ENCODE measurements around the gene KLHL29.

The KLHL29 gene

DNA sequence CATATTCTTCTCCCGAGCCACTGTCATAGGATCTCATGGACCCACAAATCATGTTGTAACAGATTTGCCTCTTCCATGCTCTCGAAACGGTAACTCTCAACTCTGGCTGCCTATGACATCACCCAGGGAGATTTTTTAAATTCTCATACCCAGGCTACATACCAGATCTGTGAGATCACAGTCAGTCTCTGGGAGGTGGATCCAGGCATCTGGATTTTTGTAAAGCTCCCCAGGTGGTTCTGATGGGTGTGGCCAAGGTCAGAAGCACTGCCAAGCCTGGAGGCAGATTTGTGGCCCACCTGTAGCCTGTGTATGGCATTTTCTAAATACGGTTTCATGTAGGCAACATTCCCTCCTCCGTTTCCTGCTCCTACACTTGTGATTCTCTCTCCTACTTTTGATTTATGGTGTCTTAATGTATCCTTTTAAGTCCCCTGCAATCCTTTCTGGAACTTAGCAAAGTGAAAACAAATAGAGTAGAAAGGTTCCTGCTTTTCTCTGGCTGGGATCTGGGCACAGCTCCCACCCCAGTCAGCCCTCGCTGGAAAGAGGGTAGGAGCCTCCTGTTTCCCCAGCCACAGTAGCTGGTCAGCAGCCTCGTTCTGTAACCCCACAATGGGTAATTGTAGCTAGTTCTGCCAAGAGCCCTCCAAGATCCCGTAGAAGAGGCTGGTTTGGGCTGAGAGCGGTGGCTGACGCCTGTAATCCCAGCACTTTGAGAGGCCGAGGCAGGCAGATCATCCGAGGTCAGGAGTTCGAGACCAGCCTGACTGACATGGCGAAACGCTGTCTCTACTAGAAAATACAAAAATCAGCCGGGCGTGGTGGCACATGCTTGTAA lies 96.2 kb downstream of the KLHL29 start:
- H3K27me3 ChIP-seq (ENCODE audit: control insufficient read depth in 1 of 2, insufficient read depth in 2 of 2, low read length in 2 of 2) = no peaks in the 10 kb centered on the region
- no peaks in the 10 kb centered on the region for H3K9me3 ChIP-seq (ENCODE audit: control insufficient read depth in 1 of 2, low read length in 2 of 2)
- H3K36me3 ChIP-seq (ENCODE audit: control insufficient read depth in 1 of 2, insufficient read depth in 2 of 2, low read length in 2 of 2) = no peaks in the 10 kb centered on the region
- H3K27ac ChIP-seq (ENCODE audit: low read depth, low read length) = no peak overlapping the region
- no peak overlapping the region for H3K4me3 ChIP-seq (ENCODE audit: low read depth in 1 of 2, low read length in 2 of 2)
- H3K9ac ChIP-seq (ENCODE audit: low read depth in 1 of 2, low read length in 2 of 2) = no peak overlapping the region
- H3K4me1 ChIP-seq (ENCODE audit: control insufficient read depth in 1 of 2, insufficient read depth in 2 of 2, low read length in 2 of 2) = no peaks in the 10 kb centered on the region

DNA sequence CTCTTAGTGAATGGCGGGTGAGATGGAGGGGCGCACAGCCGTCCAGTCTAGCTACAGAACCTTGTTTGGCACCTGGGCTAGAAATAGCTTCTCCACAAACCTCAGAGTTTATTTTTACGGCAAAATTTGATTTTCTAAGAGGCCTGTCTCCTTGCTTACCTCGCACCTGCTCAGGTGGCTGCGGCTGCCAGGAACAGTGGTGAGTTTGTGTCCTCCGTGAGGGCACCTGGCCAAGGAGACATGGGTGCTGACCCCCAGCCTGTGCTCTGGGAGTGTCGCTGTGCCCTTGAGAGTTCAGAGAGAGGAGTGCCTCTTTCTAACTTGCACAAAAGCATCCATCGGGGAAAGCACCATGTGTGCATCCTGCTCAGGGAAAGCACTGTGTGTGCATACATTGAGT lies 97.2 kb downstream of the KLHL29 start:
- H3K9me3 ChIP-seq (ENCODE audit: control insufficient read depth in 1 of 2, low read length in 2 of 2) = no peaks in the 10 kb centered on the region
- no peak overlapping the region for H3K4me3 ChIP-seq (ENCODE audit: low read depth in 1 of 2, low read length in 2 of 2)
- no peak overlapping the region for H3K9ac ChIP-seq (ENCODE audit: low read depth in 1 of 2, low read length in 2 of 2)
- H3K27ac ChIP-seq (ENCODE audit: low read depth, low read length) = no peak overlapping the region
- no peaks in the 10 kb centered on the region for H3K27me3 ChIP-seq (ENCODE audit: control insufficient read depth in 1 of 2, insufficient read depth in 2 of 2, low read length in 2 of 2)
- no peaks in the 10 kb centered on the region for H3K4me1 ChIP-seq (ENCODE audit: control insufficient read depth in 1 of 2, insufficient read depth in 2 of 2, low read length in 2 of 2)
- no peaks in the 10 kb centered on the region for H3K36me3 ChIP-seq (ENCODE audit: control insufficient read depth in 1 of 2, insufficient read depth in 2 of 2, low read length in 2 of 2)

- H3K27me3 ChIP-seq (ENCODE audit: control insufficient read depth in 1 of 2, insufficient read depth in 2 of 2, low read length in 2 of 2) = no peaks in the 10 kb centered on the region
- no peak overlapping the region for H3K4me3 ChIP-seq (ENCODE audit: low read depth in 1 of 2, low read length in 2 of 2)
- no peaks in the 10 kb centered on the region for H3K4me1 ChIP-seq (ENCODE audit: control insufficient read depth in 1 of 2, insufficient read depth in 2 of 2, low read length in 2 of 2)
- H3K27ac ChIP-seq (ENCODE audit: low read depth, low read length) = no peak overlapping the region
- H3K9ac ChIP-seq (ENCODE audit: low read depth in 1 of 2, low read length in 2 of 2) = no peak overlapping the region
- no peaks in the 10 kb centered on the region for H3K36me3 ChIP-seq (ENCODE audit: control insufficient read depth in 1 of 2, insufficient read depth in 2 of 2, low read length in 2 of 2)
- H3K9me3 ChIP-seq (ENCODE audit: control insufficient read depth in 1 of 2, low read length in 2 of 2) = no peaks in the 10 kb centered on the region
These were observed 97.6 kb downstream of the KLHL29 start for GRCh38 chr2:23482607-23483006.

DNA sequence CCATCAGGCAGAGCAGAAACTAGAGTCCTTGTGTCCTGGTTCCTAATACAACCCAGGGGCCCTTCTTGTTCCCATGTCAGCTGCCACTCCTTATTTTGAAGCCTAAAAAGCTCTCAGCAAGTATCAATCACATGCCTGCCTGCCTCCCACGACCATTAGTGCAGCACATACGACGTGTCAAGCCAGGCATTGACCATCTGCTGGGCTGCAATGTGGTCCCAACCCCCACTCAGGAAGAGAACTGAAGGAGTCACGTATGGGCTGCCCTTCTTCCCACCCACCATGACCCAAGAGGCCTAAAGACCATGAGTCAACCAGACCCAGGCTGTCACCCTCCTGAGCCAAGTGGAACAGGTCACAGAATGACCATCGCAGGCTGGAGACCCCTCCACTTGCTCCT lies 98.8 kb downstream of the KLHL29 start:
- H3K9ac ChIP-seq (ENCODE audit: low read depth in 1 of 2, low read length in 2 of 2) = no peak overlapping the region
- no peaks in the 10 kb centered on the region for H3K27me3 ChIP-seq (ENCODE audit: control insufficient read depth in 1 of 2, insufficient read depth in 2 of 2, low read length in 2 of 2)
- no peaks in the 10 kb centered on the region for H3K36me3 ChIP-seq (ENCODE audit: control insufficient read depth in 1 of 2, insufficient read depth in 2 of 2, low read length in 2 of 2)
- H3K4me3 ChIP-seq (ENCODE audit: low read depth in 1 of 2, low read length in 2 of 2) = no peak overlapping the region
- H3K27ac ChIP-seq (ENCODE audit: low read depth, low read length) = no peak overlapping the region
- no peaks in the 10 kb centered on the region for H3K9me3 ChIP-seq (ENCODE audit: control insufficient read depth in 1 of 2, low read length in 2 of 2)
- no peaks in the 10 kb centered on the region for H3K4me1 ChIP-seq (ENCODE audit: control insufficient read depth in 1 of 2, insufficient read depth in 2 of 2, low read length in 2 of 2)

- Histone ChIP-seq H3K36me3 (ENCODE audit: control insufficient read depth in 1 of 2, insufficient read depth in 2 of 2, low read length in 2 of 2) (no peaks in the 10 kb centered on the region), H3K27me3 (ENCODE audit: control insufficient read depth in 1 of 2, insufficient read depth in 2 of 2, low read length in 2 of 2) (no peaks in the 10 kb centered on the region), H3K9ac (ENCODE audit: low read depth in 1 of 2, low read length in 2 of 2) (no peak overlapping the region), H3K27ac (ENCODE audit: low read depth, low read length) (no peak overlapping the region), H3K9me3 (ENCODE audit: control insufficient read depth in 1 of 2, low read length in 2 of 2) (no peaks in the 10 kb centered on the region), H3K4me1 (ENCODE audit: control insufficient read depth in 1 of 2, insufficient read depth in 2 of 2, low read length in 2 of 2) (no peaks in the 10 kb centered on the region), H3K4me3 (ENCODE audit: low read depth in 1 of 2, low read length in 2 of 2) (no peak overlapping the region)
These were observed 99.3 kb downstream of the KLHL29 start for GRCh38 chr2:23484275-23484674.

- Histone ChIP-seq H3K27ac (ENCODE audit: low read depth, low read length) (no peak overlapping the region), H3K27me3 (ENCODE audit: control insufficient read depth in 1 of 2, insufficient read depth in 2 of 2, low read length in 2 of 2) (no peaks in the 10 kb centered on the region), H3K36me3 (ENCODE audit: control insufficient read depth in 1 of 2, insufficient read depth in 2 of 2, low read length in 2 of 2) (no peaks in the 10 kb centered on the region)
These were observed 99.8 kb downstream of the KLHL29 start for GRCh38 chr2:23484767-23485166.

GRCh38 chr2:23485261-23485660 lies 100.3 kb downstream of the KLHL29 start:
- Histone ChIP-seq H3K27ac (ENCODE audit: low read depth, low read length) (no peak overlapping the region), H3K27me3 (ENCODE audit: control insufficient read depth in 1 of 2, insufficient read depth in 2 of 2, low read length in 2 of 2) (no peaks in the 10 kb centered on the region), H3K4me1 (ENCODE audit: control insufficient read depth in 1 of 2, insufficient read depth in 2 of 2, low read length in 2 of 2) (no peaks in the 10 kb centered on the region), H3K36me3 (ENCODE audit: control insufficient read depth in 1 of 2, insufficient read depth in 2 of 2, low read length in 2 of 2) (no peaks in the 10 kb centered on the region), H3K4me3 (ENCODE audit: low read depth in 1 of 2, low read length in 2 of 2) (no peak overlapping the region), H3K9ac (ENCODE audit: low read depth in 1 of 2, low read length in 2 of 2) (no peak overlapping the region), H3K9me3 (ENCODE audit: control insufficient read depth in 1 of 2, low read length in 2 of 2) (no peaks in the 10 kb centered on the region)

More at GRCh38 chr2:23484767-23485166, 99.8 kb downstream of the KLHL29 start:
- no peaks in the 10 kb centered on the region for H3K4me1 ChIP-seq (ENCODE audit: control insufficient read depth in 1 of 2, insufficient read depth in 2 of 2, low read length in 2 of 2)
- H3K4me3 ChIP-seq (ENCODE audit: low read depth in 1 of 2, low read length in 2 of 2) = no peak overlapping the region
- no peak overlapping the region for H3K9ac ChIP-seq (ENCODE audit: low read depth in 1 of 2, low read length in 2 of 2)
- H3K9me3 ChIP-seq (ENCODE audit: control insufficient read depth in 1 of 2, low read length in 2 of 2) = no peaks in the 10 kb centered on the region

- H3K9ac ChIP-seq (ENCODE audit: low read depth in 1 of 2, low read length in 2 of 2) = no peak overlapping the region
These were observed 101.1 kb downstream of the KLHL29 start for GRCh38 chr2:23485841-23486683.

DNA sequence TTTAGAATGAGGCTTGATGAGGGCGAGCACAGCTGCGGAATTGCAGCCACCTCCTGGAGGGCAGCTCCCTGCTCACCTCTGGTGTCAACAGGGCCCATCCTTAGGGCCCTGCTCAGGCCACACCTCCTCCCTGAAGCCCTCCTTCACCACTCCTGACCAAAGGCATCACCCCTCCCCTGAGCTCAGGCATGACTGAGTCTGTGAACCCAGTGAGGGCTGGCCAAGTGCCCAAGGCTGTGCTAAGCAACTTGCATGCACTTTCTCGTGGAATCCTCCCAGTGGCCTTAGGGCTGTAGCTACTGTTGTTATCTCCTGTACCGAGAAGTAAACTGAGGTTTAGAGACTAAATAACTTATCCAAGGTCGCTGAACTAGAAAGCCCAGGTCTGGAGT lies 101.7 kb downstream of the KLHL29 start:
- H3K27ac ChIP-seq (ENCODE audit: low read depth, low read length) = no peak overlapping the region
- no peaks in the 10 kb centered on the region for H3K36me3 ChIP-seq (ENCODE audit: control insufficient read depth in 1 of 2, insufficient read depth in 2 of 2, low read length in 2 of 2)
- H3K27me3 ChIP-seq (ENCODE audit: control insufficient read depth in 1 of 2, insufficient read depth in 2 of 2, low read length in 2 of 2) = no peaks in the 10 kb centered on the region
- H3K9me3 ChIP-seq (ENCODE audit: control insufficient read depth in 1 of 2, low read length in 2 of 2) = no peaks in the 10 kb centered on the region
- no peaks in the 10 kb centered on the region for H3K4me1 ChIP-seq (ENCODE audit: control insufficient read depth in 1 of 2, insufficient read depth in 2 of 2, low read length in 2 of 2)
- H3K9ac ChIP-seq (ENCODE audit: low read depth in 1 of 2, low read length in 2 of 2) = no peak overlapping the region
- H3K4me3 ChIP-seq (ENCODE audit: low read depth in 1 of 2, low read length in 2 of 2) = no peak overlapping the region

More at GRCh38 chr2:23485841-23486683, 101.1 kb downstream of the KLHL29 start:
- H3K4me1 ChIP-seq (ENCODE audit: control insufficient read depth in 1 of 2, insufficient read depth in 2 of 2, low read length in 2 of 2) = no peaks in the 10 kb centered on the region
- H3K4me3 ChIP-seq (ENCODE audit: low read depth in 1 of 2, low read length in 2 of 2) = no peak overlapping the region
- no peaks in the 10 kb centered on the region for H3K9me3 ChIP-seq (ENCODE audit: control insufficient read depth in 1 of 2, low read length in 2 of 2)
- H3K27ac ChIP-seq (ENCODE audit: low read depth, low read length) = no peak overlapping the region
- no peaks in the 10 kb centered on the region for H3K36me3 ChIP-seq (ENCODE audit: control insufficient read depth in 1 of 2, insufficient read depth in 2 of 2, low read length in 2 of 2)
- H3K27me3 ChIP-seq (ENCODE audit: control insufficient read depth in 1 of 2, insufficient read depth in 2 of 2, low read length in 2 of 2) = no peaks in the 10 kb centered on the region

GRCh38 chr2:23487735-23488492 lies 102.9 kb downstream of the KLHL29 start:
- H3K27me3 ChIP-seq (ENCODE audit: control insufficient read depth in 1 of 2, insufficient read depth in 2 of 2, low read length in 2 of 2) = no peaks in the 10 kb centered on the region
- H3K4me1 ChIP-seq (ENCODE audit: control insufficient read depth in 1 of 2, insufficient read depth in 2 of 2, low read length in 2 of 2) = no peaks in the 10 kb centered on the region
- no peak overlapping the region for H3K4me3 ChIP-seq (ENCODE audit: low read depth in 1 of 2, low read length in 2 of 2)
- no peaks in the 10 kb centered on the region for H3K36me3 ChIP-seq (ENCODE audit: control insufficient read depth in 1 of 2, insufficient read depth in 2 of 2, low read length in 2 of 2)
- no peaks in the 10 kb centered on the region for H3K9me3 ChIP-seq (ENCODE audit: control insufficient read depth in 1 of 2, low read length in 2 of 2)
- no peak overlapping the region for H3K9ac ChIP-seq (ENCODE audit: low read depth in 1 of 2, low read length in 2 of 2)
- no peak overlapping the region for H3K27ac ChIP-seq (ENCODE audit: low read depth, low read length)
